NB4 (cell line): ENCODE measurements around the gene PSMD12.
A peak's percentile ranks its signal among the peaks of the same experiment; 100 is the strongest.
"Not testable (repeated sequence)": the region's sequence is repeated elsewhere in the genome, so short reads cannot be mapped to it uniquely, and the experiment has no call there.

Experiments
- DNase-seq: peaks from one replicate; pipeline ENCODE4 v3.0.0; 2010; ENCODE audit warnings: low read depth
- H3K4me3 ChIP-seq: one replicate; pipeline ENCODE4 v1.5.1; 2011; ENCODE audit warnings: mild to moderate bottlenecking, low read depth, low read length, moderate library complexity
- MAX ChIP-seq: IDR thresholded peaks from 2 replicates; pipeline ENCODE4 v1.6.1; 2011; ENCODE audit warnings: low read depth, low read length
- MYC ChIP-seq: IDR thresholded peaks from 2 replicates; pipeline ENCODE4 v1.6.1; 2011; ENCODE audit warnings: low read depth, low read length
- POLR2A ChIP-seq: IDR thresholded peaks from 2 replicates; pipeline ENCODE4 v1.6.1; 2011; ENCODE audit warnings: mild to moderate bottlenecking; ENCODE audit not compliant: insufficient read length; ENCODE audit errors: extremely low read depth
- TF ChIP-seq, protein P1 (sequence below): IDR thresholded peaks from one replicate; pipeline ENCODE4 v1.5.1; 2012; ENCODE audit warnings: low read depth, low read length

Gene PSMD12

GRCh38 chr17:67390646-67391361, 24.4 kb upstream of the PSMD12 start:
- no peak overlapping the region for H3K4me3 ChIP-seq
- peak; percentile 84 for DNase-seq
- TF ChIP-seq, protein P1, sequence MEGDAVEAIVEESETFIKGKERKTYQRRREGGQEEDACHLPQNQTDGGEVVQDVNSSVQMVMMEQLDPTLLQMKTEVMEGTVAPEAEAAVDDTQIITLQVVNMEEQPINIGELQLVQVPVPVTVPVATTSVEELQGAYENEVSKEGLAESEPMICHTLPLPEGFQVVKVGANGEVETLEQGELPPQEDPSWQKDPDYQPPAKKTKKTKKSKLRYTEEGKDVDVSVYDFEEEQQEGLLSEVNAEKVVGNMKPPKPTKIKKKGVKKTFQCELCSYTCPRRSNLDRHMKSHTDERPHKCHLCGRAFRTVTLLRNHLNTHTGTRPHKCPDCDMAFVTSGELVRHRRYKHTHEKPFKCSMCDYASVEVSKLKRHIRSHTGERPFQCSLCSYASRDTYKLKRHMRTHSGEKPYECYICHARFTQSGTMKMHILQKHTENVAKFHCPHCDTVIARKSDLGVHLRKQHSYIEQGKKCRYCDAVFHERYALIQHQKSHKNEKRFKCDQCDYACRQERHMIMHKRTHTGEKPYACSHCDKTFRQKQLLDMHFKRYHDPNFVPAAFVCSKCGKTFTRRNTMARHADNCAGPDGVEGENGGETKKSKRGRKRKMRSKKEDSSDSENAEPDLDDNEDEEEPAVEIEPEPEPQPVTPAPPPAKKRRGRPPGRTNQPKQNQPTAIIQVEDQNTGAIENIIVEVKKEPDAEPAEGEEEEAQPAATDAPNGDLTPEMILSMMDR = no peak
- TF ChIP-seq MAX (no peak), MYC (no peak), POLR2A (no peak)

- H3K4me3 ChIP-seq = no peak overlapping the region
- no peak for DNase-seq
- TF ChIP-seq MYC = no peak
- TF ChIP-seq, protein P1 = no peak
- no peak for TF ChIP-seq MAX
- TF ChIP-seq POLR2A = no peak
Observed at GRCh38 chr17:67390006-67390645, 23.7 kb upstream of the PSMD12 start.

GRCh38 chr17:67388986-67389385, 22.6 kb upstream of the PSMD12 start:
- TF ChIP-seq MYC (no peak), MAX (no peak), POLR2A (no peak)
- TF ChIP-seq, protein P1 = no peak
- no peak for DNase-seq
- no peak overlapping the region for H3K4me3 ChIP-seq

DNA sequence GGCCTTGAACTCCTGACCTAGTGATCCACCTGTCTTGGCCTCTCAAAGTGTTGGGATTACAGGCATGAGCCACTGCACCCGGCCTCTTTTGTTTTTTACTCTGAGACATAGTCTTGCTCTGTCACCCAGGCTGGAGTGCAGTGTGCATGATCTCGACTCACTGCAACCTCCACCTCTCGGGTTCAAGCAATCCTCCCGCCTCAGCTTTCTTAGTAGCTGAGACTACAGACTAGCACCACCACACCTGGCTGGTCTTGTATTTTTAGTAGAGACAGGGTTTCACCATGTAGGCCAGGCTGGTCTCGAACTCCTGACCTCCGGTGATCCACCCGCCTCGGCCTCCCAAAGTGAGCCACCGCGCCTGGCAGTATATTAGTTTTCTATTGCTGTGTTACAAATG, 22.2 kb upstream of the PSMD12 start:
- not testable (repeated sequence) for DNase-seq, H3K4me3 ChIP-seq

- TF ChIP-seq POLR2A = no peak
- no peak for TF ChIP-seq MAX
- TF ChIP-seq MYC = no peak
- TF ChIP-seq, protein P1 = peak; percentile 86
- H3K4me3 ChIP-seq = no peak overlapping the region
- DNase-seq = peak; percentile 78
Observed at GRCh38 chr17:67386965-67387551, 20.7 kb upstream of the PSMD12 start.
